Suprapubic skin (tissue), 4 donors: ENCODE data around the gene SMIM8. TPM values are rescaled to one million over a fixed set of nuclear protein-coding genes. Genes with fewer than 3 reads are reported as not detected.

ENCODE experiments used
- DNase-seq, 2 donors: peaks; one replicate each; pipeline ENCODE4 v3.0.0-alpha.2; 2019; ENCODE audit warnings: low spot score in 2 of 2
- H3K27ac ChIP-seq: fragments of 200-600 bp; sonication (generic); one replicate; pipeline ENCODE4 v1.5.1; 2019
- H3K27me3 ChIP-seq: fragments of 200-600 bp; sonication (generic); one replicate; pipeline ENCODE4 v1.5.1; 2019
- H3K36me3 ChIP-seq: fragments of 200-600 bp; sonication (generic); one replicate; pipeline ENCODE4 v1.5.1; 2019
- H3K4me1 ChIP-seq: fragments of 200-600 bp; sonication (generic); one replicate; pipeline ENCODE4 v1.5.1; 2019
- H3K4me3 ChIP-seq: fragments of 200-600 bp; sonication (generic); one replicate; pipeline ENCODE4 v1.5.1; 2019; ENCODE audit warnings: mild to moderate bottlenecking
- H3K9me3 ChIP-seq: fragments of 200-600 bp; sonication (generic); one replicate; pipeline ENCODE4 v1.5.1; 2019
- EP300 ChIP-seq: sonication (generic); formaldehyde crosslinking; IDR thresholded peaks from one replicate; pipeline ENCODE4 v1.6.1; 2017; ENCODE audit warnings: antibody characterized with exemption
- POLR2A ChIP-seq, 2 donors: fragments of 450-650 bp; IDR thresholded peaks; one replicate each; pipeline ENCODE4 v1.6.1; 2017; ENCODE audit warnings: antibody characterized with exemption in 2 of 2, mild to moderate bottlenecking in 2 of 2, moderate library complexity in 2 of 2
- POLR2AphosphoS5 ChIP-seq, 3 donors: sonication (generic); formaldehyde crosslinking; IDR thresholded peaks; one replicate each; pipeline ENCODE4 v1.6.1; 2017; ENCODE audit warnings: antibody characterized with exemption in 3 of 3
- WGBS: methylation state at CpG from one replicate; pipeline ENCODE4 v1.1.5; 2018; 5-methylcytosine and 5-hydroxymethylcytosine counted together
- total RNA-seq, 4 donors: library from RNA; depleted of rRNA; stranded (reverse); fragments of >200 nt; gene quantifications; one replicate each; pipeline ENCODE4 v1.1.0, GENCODE V29; 2016
- TF ChIP-seq, protein P1 (sequence below), 2 donors: fragments of 200-600 bp in 1 of 2; fragments of 450-650 bp in 1 of 2; sonication (generic) in 1 of 2; IDR thresholded peaks; one replicate each; pipeline ENCODE4 v1.5.1; 2016 to 2019; ENCODE audit warnings: antibody characterized with exemption in 2 of 2, mild to moderate bottlenecking in 1 of 2, moderate library complexity in 1 of 2

SMIM8 gene
- total RNA-seq, 4 donors from 2014 or later: 5.2 to 23.3 (median 10.0) TPM

DNA sequence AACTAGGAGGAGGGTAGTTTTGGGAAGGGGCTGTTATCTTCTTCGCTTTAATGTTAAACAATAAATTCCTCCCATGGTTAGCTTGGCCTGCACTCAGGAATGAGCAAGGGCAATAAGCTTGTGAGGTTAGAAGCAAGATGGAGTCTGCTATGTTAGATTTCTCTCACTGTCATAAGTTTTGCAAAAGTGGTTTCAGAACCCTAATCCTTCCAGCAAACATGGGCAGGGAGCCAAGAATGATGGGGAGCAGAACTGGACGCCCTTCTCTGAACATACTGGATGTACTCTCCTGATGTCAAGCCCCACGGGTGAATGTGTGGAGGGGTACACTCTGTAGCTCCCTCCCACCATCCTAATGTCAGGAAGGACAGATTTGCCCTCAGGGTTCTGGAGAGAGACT lies 44.5 kb downstream of the SMIM8 start:
- DNase-seq: no peak
- Histone ChIP-seq H3K9me3 (no peaks in the 10 kb centered on the region), H3K27me3 (no peaks in the 10 kb centered on the region), H3K27ac (no peak overlapping the region), H3K4me1 (no peaks in the 10 kb centered on the region), H3K36me3 (no peaks in the 10 kb centered on the region), H3K4me3 (no peak overlapping the region)
- no peak for TF ChIP-seq POLR2A (IDR thresholded peaks at IDR 0.05)
- no peak for TF ChIP-seq POLR2AphosphoS5 (IDR thresholded peaks at IDR 0.05)
- no peak for TF ChIP-seq EP300
- TF ChIP-seq, protein P1, sequence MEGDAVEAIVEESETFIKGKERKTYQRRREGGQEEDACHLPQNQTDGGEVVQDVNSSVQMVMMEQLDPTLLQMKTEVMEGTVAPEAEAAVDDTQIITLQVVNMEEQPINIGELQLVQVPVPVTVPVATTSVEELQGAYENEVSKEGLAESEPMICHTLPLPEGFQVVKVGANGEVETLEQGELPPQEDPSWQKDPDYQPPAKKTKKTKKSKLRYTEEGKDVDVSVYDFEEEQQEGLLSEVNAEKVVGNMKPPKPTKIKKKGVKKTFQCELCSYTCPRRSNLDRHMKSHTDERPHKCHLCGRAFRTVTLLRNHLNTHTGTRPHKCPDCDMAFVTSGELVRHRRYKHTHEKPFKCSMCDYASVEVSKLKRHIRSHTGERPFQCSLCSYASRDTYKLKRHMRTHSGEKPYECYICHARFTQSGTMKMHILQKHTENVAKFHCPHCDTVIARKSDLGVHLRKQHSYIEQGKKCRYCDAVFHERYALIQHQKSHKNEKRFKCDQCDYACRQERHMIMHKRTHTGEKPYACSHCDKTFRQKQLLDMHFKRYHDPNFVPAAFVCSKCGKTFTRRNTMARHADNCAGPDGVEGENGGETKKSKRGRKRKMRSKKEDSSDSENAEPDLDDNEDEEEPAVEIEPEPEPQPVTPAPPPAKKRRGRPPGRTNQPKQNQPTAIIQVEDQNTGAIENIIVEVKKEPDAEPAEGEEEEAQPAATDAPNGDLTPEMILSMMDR (IDR thresholded peaks at IDR 0.05): no peak
- 73% methylated on average over 3 of the region's 3 CpGs for whole genome bisulfite sequencing

DNA sequence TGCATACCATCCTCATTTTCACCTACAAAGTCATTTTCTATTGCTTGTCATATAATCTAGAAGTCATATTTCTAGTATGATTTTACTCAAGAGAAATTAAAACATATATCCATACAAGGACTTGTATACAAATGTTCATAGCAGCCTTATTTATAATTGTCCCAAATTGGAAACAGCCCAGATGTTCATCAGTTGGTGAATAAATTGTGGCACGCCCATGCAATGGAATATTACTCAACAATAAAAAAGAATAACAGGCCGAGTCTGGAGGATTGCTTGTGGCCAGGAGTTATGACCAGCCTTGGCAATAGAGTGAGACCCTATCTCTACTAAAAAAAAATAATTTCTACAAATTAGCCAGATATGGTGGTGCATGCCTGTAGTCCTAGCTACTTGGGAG lies 51.0 kb downstream of the SMIM8 start:
- no peak for DNase-seq
- Histone ChIP-seq H3K27ac (no peak overlapping the region), H3K27me3 (no peaks in the 10 kb centered on the region), H3K36me3 (no peaks in the 10 kb centered on the region), H3K4me3 (no peak overlapping the region), H3K4me1 (no peaks in the 10 kb centered on the region), H3K9me3 (no peaks in the 10 kb centered on the region)
- no peak for TF ChIP-seq POLR2AphosphoS5 (IDR thresholded peaks at IDR 0.05)
- no peak for TF ChIP-seq EP300
- TF ChIP-seq POLR2A (IDR thresholded peaks at IDR 0.05): no peak
- TF ChIP-seq, protein P1 (IDR thresholded peaks at IDR 0.05): no peak
- WGBS: 93% methylated on average over 2 of the region's 2 CpGs

DNA sequence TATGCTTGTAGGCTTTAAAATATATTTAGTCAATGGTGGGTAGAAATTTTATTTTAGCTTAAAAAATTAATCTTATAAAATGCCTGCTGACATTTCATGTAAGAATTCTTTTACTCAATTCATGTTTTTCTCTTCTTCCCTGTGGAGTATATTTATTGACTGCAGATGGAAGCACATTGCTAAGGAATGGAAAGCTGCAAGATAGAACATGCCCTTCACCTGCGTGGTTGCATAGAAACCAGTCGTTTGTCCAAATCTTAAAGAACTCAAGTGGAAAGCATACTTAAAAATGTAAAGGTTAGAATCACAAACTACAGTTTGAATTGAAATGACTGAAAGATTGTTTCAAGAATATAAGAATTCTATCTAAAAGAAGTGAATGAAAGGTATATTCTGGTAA lies 52.9 kb downstream of the SMIM8 start:
- no peaks in the 10 kb centered on the region for H3K4me1 ChIP-seq
- no peak for DNase-seq
- H3K27ac ChIP-seq: no peak overlapping the region
- no peaks in the 10 kb centered on the region for H3K36me3 ChIP-seq
- no peaks in the 10 kb centered on the region for H3K9me3 ChIP-seq
- 43% methylated on average over 2 of the region's 2 CpGs for WGBS
- H3K27me3 ChIP-seq: no peaks in the 10 kb centered on the region
- H3K4me3 ChIP-seq: no peak overlapping the region
- TF ChIP-seq EP300: no peak
- TF ChIP-seq POLR2AphosphoS5 (IDR thresholded peaks at IDR 0.05): no peak
- no peak for TF ChIP-seq POLR2A (IDR thresholded peaks at IDR 0.05)
- TF ChIP-seq, protein P1 (IDR thresholded peaks at IDR 0.05): no peak

DNA sequence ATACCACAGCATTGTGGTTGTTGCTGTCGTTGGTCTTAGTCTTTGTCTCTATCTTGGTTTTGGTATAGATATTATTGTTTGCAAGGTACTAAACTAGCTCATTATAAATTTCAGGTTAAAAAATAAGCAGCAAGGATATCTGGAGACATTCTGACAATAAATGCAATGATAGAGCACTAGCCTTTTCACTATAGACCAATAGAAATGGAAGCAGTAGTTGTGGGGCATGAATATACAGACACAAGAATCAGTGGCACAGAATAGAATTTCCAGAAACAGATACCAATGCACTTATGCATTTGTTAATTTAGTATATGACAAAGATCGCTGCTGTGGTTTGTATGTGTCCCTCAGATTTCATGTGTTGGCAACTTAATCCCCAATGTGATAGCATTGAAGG lies 54.3 kb downstream of the SMIM8 start:
- DNase-seq: no peak
- Histone ChIP-seq H3K27ac (no peak overlapping the region), H3K36me3 (no peaks in the 10 kb centered on the region), H3K27me3 (no peaks in the 10 kb centered on the region), H3K9me3 (no peaks in the 10 kb centered on the region), H3K4me1 (no peaks in the 10 kb centered on the region), H3K4me3 (no peak overlapping the region)
- 95% methylated on average over 2 of the region's 2 CpGs for WGBS
- TF ChIP-seq, protein P1 (IDR thresholded peaks at IDR 0.05): no peak
- TF ChIP-seq POLR2A (IDR thresholded peaks at IDR 0.05): no peak
- TF ChIP-seq POLR2AphosphoS5 (IDR thresholded peaks at IDR 0.05): no peak
- TF ChIP-seq EP300: no peak

DNA sequence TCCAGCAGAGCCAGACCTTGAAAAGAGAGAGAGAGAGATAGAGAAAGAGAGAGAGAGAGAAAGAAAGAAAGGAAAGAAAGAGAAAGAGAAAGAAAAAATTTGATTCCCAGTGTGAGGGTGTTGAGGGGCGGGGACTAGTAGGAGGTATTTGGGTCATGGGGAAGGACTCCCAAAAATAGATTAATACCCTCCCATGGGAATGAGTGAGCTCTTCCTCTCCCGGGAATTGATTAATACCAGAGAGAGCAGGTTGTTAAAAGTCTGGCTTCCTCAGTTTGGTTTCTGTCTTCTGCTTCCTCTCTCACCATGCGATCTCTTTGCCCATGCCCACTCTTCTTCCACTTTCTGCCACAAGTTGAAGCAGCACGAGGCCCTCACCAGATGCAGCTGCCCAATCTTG lies 56.6 kb downstream of the SMIM8 start:
- WGBS: 68% methylated on average over 4 of the region's 4 CpGs
- DNase-seq: no peak

More for the DNA sequence above, 56.6 kb downstream of the SMIM8 start:
- TF ChIP-seq POLR2AphosphoS5 (IDR thresholded peaks at IDR 0.05) (no peak), POLR2A (IDR thresholded peaks at IDR 0.05) (no peak), EP300 (no peak)
- TF ChIP-seq, protein P1 (IDR thresholded peaks at IDR 0.05): no peak
- no peak overlapping the region for H3K27ac ChIP-seq
- H3K9me3 ChIP-seq: no peaks in the 10 kb centered on the region
- no peaks in the 10 kb centered on the region for H3K36me3 ChIP-seq
- H3K4me1 ChIP-seq: no peaks in the 10 kb centered on the region
- H3K4me3 ChIP-seq: no peak overlapping the region
- H3K27me3 ChIP-seq: no peaks in the 10 kb centered on the region
